GM19238 (cell line): ENCODE results near the gene CCR3.

ENCODE experiments used
- DNase-seq: peaks from one replicate; pipeline ENCODE4 v3.0.0; 2011; ENCODE audit warnings: low spot score; ENCODE audit not compliant: insufficient read length

The CCR3 gene

DNA sequence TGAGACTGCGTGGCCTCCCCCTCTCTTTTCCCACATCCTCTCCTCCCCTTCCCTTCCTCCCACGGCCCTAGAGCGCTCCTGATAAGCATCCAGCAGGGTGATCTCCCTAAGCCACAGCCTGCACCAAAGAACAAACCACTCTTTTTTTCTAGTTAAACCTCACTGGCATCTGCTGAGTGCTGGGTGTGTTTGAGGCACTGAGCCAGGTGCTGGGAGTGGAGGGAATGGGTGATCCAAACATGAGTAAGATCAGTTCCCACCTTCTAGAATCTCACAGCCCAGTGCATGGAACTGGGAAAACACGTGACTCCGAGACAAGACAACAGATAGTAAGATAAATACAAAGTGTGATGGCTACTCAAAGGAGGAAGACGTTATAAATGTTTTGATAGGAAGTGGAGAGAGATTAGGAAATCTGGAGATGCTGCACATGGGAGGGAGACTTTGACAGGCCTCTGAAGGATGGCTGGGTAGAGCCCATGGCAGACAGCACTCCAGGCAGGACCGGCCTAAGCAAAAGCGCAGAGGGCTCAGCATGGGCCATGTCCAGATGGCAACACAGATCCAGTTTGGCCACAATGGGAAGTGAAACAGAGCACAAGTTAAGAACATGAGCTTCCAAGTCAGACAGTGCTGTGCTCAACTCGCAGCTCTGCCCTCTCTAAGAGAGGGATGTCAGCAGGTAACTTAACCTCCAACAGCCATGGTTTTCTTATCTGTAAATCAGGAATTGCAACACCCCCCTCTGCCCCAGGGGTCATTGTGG is 55.6 kb downstream of the CCR3 start:
- no peak for DNase-seq

DNA sequence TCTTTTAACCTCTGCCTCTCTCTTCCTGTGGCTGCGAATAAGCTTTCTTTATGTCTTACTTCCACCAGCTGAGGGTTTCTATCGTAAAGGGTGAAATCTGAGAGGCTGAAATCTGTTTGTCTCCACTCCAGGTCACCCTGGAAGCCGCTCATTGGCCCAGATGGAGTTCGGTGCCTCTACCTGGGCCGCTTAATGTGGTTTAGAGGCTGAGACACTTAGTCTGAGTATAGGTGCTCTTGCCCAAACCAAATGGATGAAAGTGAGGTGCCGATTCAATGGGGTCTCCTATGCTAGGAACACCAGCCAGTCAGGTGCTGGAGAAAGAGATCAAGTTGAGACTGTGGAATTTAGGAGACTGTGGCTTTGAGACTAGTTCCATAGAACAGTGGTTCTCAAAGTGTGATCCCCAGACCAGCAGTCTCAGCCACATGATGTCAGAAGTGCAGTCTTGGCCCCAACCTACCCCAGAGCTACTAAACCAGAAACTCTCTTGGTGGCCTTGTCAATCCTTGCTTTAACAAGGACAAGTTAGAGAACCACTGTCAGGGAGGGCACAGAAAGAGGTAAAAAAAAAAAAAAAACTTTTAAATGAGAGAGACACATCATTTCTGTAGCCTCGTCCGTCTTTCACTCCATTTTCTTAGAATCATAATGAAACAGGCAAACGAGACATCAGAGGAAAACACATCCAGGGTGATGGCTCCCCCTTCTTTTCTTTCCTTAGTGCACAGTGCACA is 56.8 kb downstream of the CCR3 start:
- DNase-seq = no peak

GRCh38 chr3:46299608-46300460 is 57.6 kb downstream of the CCR3 start:
- DNase-seq = no peak

DNA sequence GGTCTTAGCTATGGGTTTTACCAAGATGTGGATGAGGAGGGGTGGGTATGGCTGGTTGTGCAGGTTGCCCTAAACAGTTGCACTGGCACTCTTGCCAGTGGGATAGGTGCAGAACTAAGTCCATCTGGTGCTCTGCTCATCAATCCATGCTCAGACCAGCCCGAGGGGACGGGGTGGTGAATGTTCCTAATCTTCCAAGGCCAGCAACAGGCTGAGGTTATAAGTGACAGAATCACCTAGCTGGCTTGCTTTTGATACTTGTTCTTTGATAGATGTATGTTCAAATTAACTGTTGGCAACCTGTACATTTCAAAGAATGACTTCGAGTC is 58.2 kb downstream of the CCR3 start:
- DNase-seq = no peak

GRCh38 chr3:46301122-46301835 is 59.0 kb downstream of the CCR3 start:
- no peak for DNase-seq

DNA sequence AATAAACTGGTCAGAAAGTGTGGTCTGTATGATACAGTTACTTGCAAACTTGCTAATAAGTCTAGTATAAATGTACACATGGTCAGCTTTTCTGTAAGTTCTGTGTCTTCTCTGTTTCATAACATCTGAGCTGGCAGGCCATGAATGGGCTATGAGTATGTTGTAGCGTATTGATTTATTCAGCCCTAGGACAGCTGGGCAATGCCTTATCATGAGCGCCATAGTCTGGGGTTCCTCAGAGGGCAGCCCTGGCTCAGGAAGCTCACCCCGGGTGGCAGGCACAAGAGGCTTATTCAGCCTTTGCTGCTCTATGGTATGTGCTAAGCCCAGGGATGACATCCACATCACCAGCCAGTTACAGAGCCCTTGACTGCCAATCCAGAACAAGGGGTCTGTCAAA is 61.0 kb downstream of the CCR3 start:
- no peak for DNase-seq

- DNase-seq = no peak
Observed at GRCh38 chr3:46304739-46305138, 62.5 kb downstream of the CCR3 start.

DNA sequence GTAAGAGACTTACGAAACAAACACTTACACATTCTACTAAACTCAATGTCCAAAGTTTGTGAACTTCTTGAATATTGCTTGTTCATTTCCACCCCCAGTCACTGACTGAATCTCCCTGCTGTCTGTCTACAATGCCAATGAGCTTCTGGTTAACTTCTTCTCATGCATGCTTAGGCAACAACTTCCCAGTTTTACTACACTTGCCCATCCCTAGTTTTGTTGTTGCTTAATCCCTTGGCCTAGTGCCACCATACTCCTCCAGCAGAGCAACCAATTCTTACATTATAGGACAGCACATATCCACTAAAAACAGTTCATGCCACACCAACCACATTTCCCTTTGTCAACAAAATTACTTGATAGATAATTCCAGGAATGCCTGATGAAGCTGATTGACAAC is 70.7 kb downstream of the CCR3 start:
- no peak for DNase-seq

- DNase-seq = no peak
Observed at GRCh38 chr3:46314517-46314916, 72.3 kb downstream of the CCR3 start.

DNA sequence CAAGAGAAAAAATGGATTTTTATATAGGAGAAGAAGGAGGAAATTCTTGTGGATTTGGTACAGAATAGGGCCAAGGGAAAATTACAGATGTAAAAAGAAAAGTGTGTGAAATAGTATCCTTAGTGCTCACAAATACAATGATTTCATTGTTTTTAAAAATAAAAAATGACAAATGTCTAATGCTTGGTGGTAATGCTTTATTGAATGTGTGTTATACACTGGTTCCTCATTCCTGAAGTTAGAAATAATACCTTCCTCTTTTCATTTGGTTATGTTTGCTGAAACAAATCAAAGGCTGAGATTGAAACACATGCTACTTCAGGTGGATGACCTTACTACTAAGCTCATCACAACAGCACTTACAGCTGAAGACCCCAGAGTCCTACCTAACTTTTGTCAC is 73.9 kb downstream of the CCR3 start:
- no peak for DNase-seq
